ENCODE measurements around the gene C17orf58. TPM values are rescaled to one million over a fixed set of nuclear protein-coding genes. Genes with fewer than 3 reads are reported as not detected.

C17orf58 gene
- total and polyA plus RNA-seq, 4 experiments from 2014 or later, result 0.58 to 1.4 (median 1.1) TPM

- H3K27me3 ChIP-seq (ENCODE audit: insufficient read depth, low read length), result no peaks in the 10 kb centered on the region
- H3K4me1 ChIP-seq (ENCODE audit: insufficient read depth, low read length), result no peaks in the 10 kb centered on the region
- peaks cover 53% of the 10 kb centered on the region for H3K36me3 ChIP-seq (ENCODE audit: insufficient read depth, low read length)
- H3K9me3 Mint-ChIP-seq, result peaks cover 0 to 4% (median 0%) of the 10 kb centered on the region in 8 donors
- H3K4me1 Mint-ChIP-seq, result peaks cover 0 to 2% (median under 1%) of the 10 kb centered on the region in 4 donors
- no peak overlapping the region for H3K27ac ChIP-seq (ENCODE audit: low read depth, low read length)
- intact Hi-C loops (cut with micrococcal nuclease), result no loop called here
- no peak for DNase-seq
- H3K9me3 ChIP-seq (ENCODE audit: control insufficient read depth in 1 of 2, low read length in 2 of 2), result no peaks in the 10 kb centered on the region
- H3K27me3 Mint-ChIP-seq, result no peaks in the 10 kb centered on the region
- H3K27ac Mint-ChIP-seq, result peak overlapping the region in 1 of 7 donors; percentile 43
- H3K4me3 Mint-ChIP-seq, result no peak overlapping the region
- H3K4me3 ChIP-seq (ENCODE audit: low read length in 2 of 2), result no peak overlapping the region
- POLR2A ChIA-PET (ENCODE audit: partially characterized antibody), result no interaction called here
- H3K36me3 Mint-ChIP-seq, result peaks cover 49 to 82% of the 10 kb centered on the region in 2 donors
- CTCF ChIA-PET (ENCODE audit: partially characterized antibody), result interaction anchor here (1.2 kb wide), 1 partner anchor 17 kb away, joined by 3 read pairs; no protein-coding TSS in a partner anchor
Observed at GRCh38 chr17:67946513-67946912, 49.8 kb downstream of the C17orf58 start.

- H3K27ac Mint-ChIP-seq, result peak overlapping the region in 1 of 7 donors; percentile 4
Observed at GRCh38 chr17:67944035-67944434, 52.2 kb downstream of the C17orf58 start.

GRCh38 chr17:67942810-67943209 lies 53.5 kb downstream of the C17orf58 start:
- intact Hi-C loops (cut with micrococcal nuclease), result no loop called here

More at GRCh38 chr17:67944035-67944434, 52.2 kb downstream of the C17orf58 start:
- DNase-seq, result no peak
- ChIA-PET CTCF (ENCODE audit: partially characterized antibody) (interaction anchor here (1.7 to 2.6 kb wide), 2 partner anchors 13 to 522 kb away, joined by 5 to 12 read pairs; no protein-coding TSS in a partner anchor), POLR2A (ENCODE audit: partially characterized antibody) (no interaction called here)
- H3K27me3 ChIP-seq (ENCODE audit: insufficient read depth, low read length), result no peaks in the 10 kb centered on the region
- Mint-ChIP-seq H3K9me3 (no peaks in the 10 kb centered on the region), H3K4me1 (peaks cover 0 to 2% (median under 1%) of the 10 kb centered on the region in 4 donors), H3K4me3 (no peak overlapping the region), H3K36me3 (peaks cover 56 to 91% of the 10 kb centered on the region in 2 donors), H3K27me3 (no peaks in the 10 kb centered on the region)
- H3K4me3 ChIP-seq (ENCODE audit: low read length in 2 of 2), result no peak overlapping the region
- no peaks in the 10 kb centered on the region for H3K4me1 ChIP-seq (ENCODE audit: insufficient read depth, low read length)
- no peak overlapping the region for H3K27ac ChIP-seq (ENCODE audit: low read depth, low read length)
- H3K9me3 ChIP-seq (ENCODE audit: control insufficient read depth in 1 of 2, low read length in 2 of 2), result no peaks in the 10 kb centered on the region
- intact Hi-C loops (cut with micrococcal nuclease), result no loop called here
- peaks cover 71% of the 10 kb centered on the region for H3K36me3 ChIP-seq (ENCODE audit: insufficient read depth, low read length)

More at GRCh38 chr17:67942810-67943209, 53.5 kb downstream of the C17orf58 start:
- POLR2A ChIA-PET (ENCODE audit: partially characterized antibody), result no interaction called here
- no peaks in the 10 kb centered on the region for H3K9me3 ChIP-seq (ENCODE audit: control insufficient read depth in 1 of 2, low read length in 2 of 2)
- no peaks in the 10 kb centered on the region for H3K9me3 Mint-ChIP-seq
- DNase-seq, result no peak
- H3K27ac Mint-ChIP-seq, result peak overlapping the region in 1 of 7 donors; percentile 78
- H3K4me3 Mint-ChIP-seq, result no peak overlapping the region
- no peaks in the 10 kb centered on the region for H3K27me3 Mint-ChIP-seq
- H3K4me3 ChIP-seq (ENCODE audit: low read length in 2 of 2), result no peak overlapping the region
- no peaks in the 10 kb centered on the region for H3K27me3 ChIP-seq (ENCODE audit: insufficient read depth, low read length)
- H3K36me3 Mint-ChIP-seq, result peaks cover 58 to 89% of the 10 kb centered on the region in 2 donors
- no peaks in the 10 kb centered on the region for H3K4me1 ChIP-seq (ENCODE audit: insufficient read depth, low read length)
- peaks cover 0 to 2% (median under 1%) of the 10 kb centered on the region in 4 donors for H3K4me1 Mint-ChIP-seq
- CTCF ChIA-PET (ENCODE audit: partially characterized antibody), result interaction anchor here (0.8 to 2.6 kb wide), 5 partner anchors 9 to 523 kb away, joined by 3 to 12 read pairs (median 4); no protein-coding TSS in a partner anchor
- no peak overlapping the region for H3K27ac ChIP-seq (ENCODE audit: low read depth, low read length)
- H3K36me3 ChIP-seq (ENCODE audit: insufficient read depth, low read length), result peaks cover 70% of the 10 kb centered on the region

Other genes starting within 250 kb of the C17orf58 start
- gene BPTF, start 171.0 kb downstream of the C17orf58 start, total RNA-seq, result 100 to 1,000 TPM; 182 to 187 TPM
- gene BPTF, start 171.0 kb downstream of the C17orf58 start, polyA plus RNA-seq, result 10 to 100 TPM in 1 of 2 donors, 1 to 10 TPM in 1; 2.4 to 29.6 TPM
- 10 to 100 TPM; 12.6 to 14.7 TPM for gene KPNA2, start 39.3 kb upstream of the C17orf58 start, total RNA-seq
- gene KPNA2, start 39.3 kb upstream of the C17orf58 start, polyA plus RNA-seq, result 10 to 100 TPM; 23.5 to 34.1 TPM